Osteoblast (primary cell): ENCODE data around the gene EIF4B. TPM values are rescaled to one million over a fixed set of nuclear protein-coding genes. Genes with fewer than 3 reads are reported as not detected.
"Not testable (repeated sequence)": the region's sequence is repeated elsewhere in the genome, so short reads cannot be mapped to it uniquely, and the experiment has no call there.

Experiments used
- DNase-seq: peaks from one replicate; pipeline ENCODE4 v3.0.0; 2011; ENCODE audit warnings: low spot score, mixed read lengths; ENCODE audit not compliant: insufficient read length; ENCODE audit errors: missing footprints
- H2AFZ ChIP-seq: 2 replicates; pipeline ENCODE4 v1.6.0; 2011; ENCODE audit warnings: mild to moderate bottlenecking, low read length
- H3K27ac ChIP-seq: 2 replicates; pipeline ENCODE4 v1.5.1; 2011; ENCODE audit warnings: mild to moderate bottlenecking, low read depth, low read length, moderate library complexity
- H3K27me3 ChIP-seq: 2 replicates; pipeline ENCODE4 v1.6.0; 2012; ENCODE audit warnings: mild to moderate bottlenecking, control low read depth, inconsistent platforms, low read length, moderate library complexity; ENCODE audit not compliant: insufficient read depth
- H3K36me3 ChIP-seq: 2 replicates; pipeline ENCODE4 v1.5.1; 2011; ENCODE audit warnings: mild to moderate bottlenecking, low read length, control low read depth, moderate library complexity; ENCODE audit not compliant: insufficient read depth
- H3K4me1 ChIP-seq: 2 replicates; pipeline ENCODE4 v1.5.1; 2011; ENCODE audit warnings: mild to moderate bottlenecking, low read length, control low read depth, moderate library complexity; ENCODE audit not compliant: insufficient read depth
- H3K4me2 ChIP-seq: 2 replicates; pipeline ENCODE4 v1.6.0; 2011; ENCODE audit warnings: mild to moderate bottlenecking, low read length; ENCODE audit not compliant: insufficient read depth
- H3K4me3 ChIP-seq: fragments of 200-600 bp; sonication (generic); 3 replicates; pipeline ENCODE4 v1.5.1; 2012; ENCODE audit warnings: mild to moderate bottlenecking, low read length, inconsistent platforms; ENCODE audit not compliant: insufficient read depth
- H3K79me2 ChIP-seq: 2 replicates; pipeline ENCODE4 v1.6.0; 2012; ENCODE audit warnings: mild to moderate bottlenecking, low read length, control low read depth, inconsistent platforms; ENCODE audit not compliant: insufficient read depth
- H3K9me3 ChIP-seq: 2 replicates; pipeline ENCODE4 v1.5.1; 2011; ENCODE audit warnings: low read depth, low read length, control low read depth
- H4K20me1 ChIP-seq: 2 replicates; pipeline ENCODE4 v1.6.0; 2012; ENCODE audit warnings: mild to moderate bottlenecking, low read length, control low read depth; ENCODE audit not compliant: insufficient read depth
- total RNA-seq: library from RNA; depleted of rRNA; stranded (reverse); fragments of >200 nt; gene quantifications from 2 replicates; pipeline ENCODE4 v1.2.3, GENCODE V29; 2012
- TF ChIP-seq, protein P1 (sequence below): IDR thresholded peaks from 2 replicates; pipeline ENCODE4 v1.5.1; 2011; ENCODE audit warnings: mild to moderate bottlenecking, low read depth, low read length, moderate library complexity; ENCODE audit errors: extremely low read depth

Gene EIF4B
- total RNA-seq, 1 donor = 1,332 TPM

GRCh38 chr12:53007343-53007742 is 1.1 kb downstream of the EIF4B start:
- H3K4me1 ChIP-seq = peaks cover 37% of the 10 kb centered on the region
- TF ChIP-seq, protein P1, sequence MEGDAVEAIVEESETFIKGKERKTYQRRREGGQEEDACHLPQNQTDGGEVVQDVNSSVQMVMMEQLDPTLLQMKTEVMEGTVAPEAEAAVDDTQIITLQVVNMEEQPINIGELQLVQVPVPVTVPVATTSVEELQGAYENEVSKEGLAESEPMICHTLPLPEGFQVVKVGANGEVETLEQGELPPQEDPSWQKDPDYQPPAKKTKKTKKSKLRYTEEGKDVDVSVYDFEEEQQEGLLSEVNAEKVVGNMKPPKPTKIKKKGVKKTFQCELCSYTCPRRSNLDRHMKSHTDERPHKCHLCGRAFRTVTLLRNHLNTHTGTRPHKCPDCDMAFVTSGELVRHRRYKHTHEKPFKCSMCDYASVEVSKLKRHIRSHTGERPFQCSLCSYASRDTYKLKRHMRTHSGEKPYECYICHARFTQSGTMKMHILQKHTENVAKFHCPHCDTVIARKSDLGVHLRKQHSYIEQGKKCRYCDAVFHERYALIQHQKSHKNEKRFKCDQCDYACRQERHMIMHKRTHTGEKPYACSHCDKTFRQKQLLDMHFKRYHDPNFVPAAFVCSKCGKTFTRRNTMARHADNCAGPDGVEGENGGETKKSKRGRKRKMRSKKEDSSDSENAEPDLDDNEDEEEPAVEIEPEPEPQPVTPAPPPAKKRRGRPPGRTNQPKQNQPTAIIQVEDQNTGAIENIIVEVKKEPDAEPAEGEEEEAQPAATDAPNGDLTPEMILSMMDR = no peak
- peak; percentile 65 for DNase-seq
- H3K4me2 ChIP-seq = peak overlapping the region; percentile 99
- H3K79me2 ChIP-seq = peaks cover 67% of the 10 kb centered on the region
- peak overlapping the region; percentile 90 for H3K4me3 ChIP-seq
- peaks cover 24% of the 10 kb centered on the region for H3K36me3 ChIP-seq
- no peak overlapping the region for H2AFZ ChIP-seq
- H3K9me3 ChIP-seq = no peaks in the 10 kb centered on the region
- peaks cover 53% of the 10 kb centered on the region for H4K20me1 ChIP-seq
- H3K27me3 ChIP-seq = no peaks in the 10 kb centered on the region
- peak overlapping the region; percentile 90 for H3K27ac ChIP-seq

GRCh38 chr12:53008760-53009159 is 2.5 kb downstream of the EIF4B start:
- peaks cover 37% of the 10 kb centered on the region for H3K4me1 ChIP-seq
- not testable (repeated sequence) for DNase-seq, H2AFZ ChIP-seq, H3K9me3 ChIP-seq, H3K27me3 ChIP-seq, H3K27ac ChIP-seq
- peaks cover 63% of the 10 kb centered on the region for H4K20me1 ChIP-seq
- peaks cover 24% of the 10 kb centered on the region for H3K36me3 ChIP-seq
- H3K79me2 ChIP-seq = peaks cover 82% of the 10 kb centered on the region
- H3K4me2 ChIP-seq = peak overlapping the region; percentile 99
- peak overlapping the region; percentile 90 for H3K4me3 ChIP-seq

GRCh38 chr12:53010955-53011354 is 4.7 kb downstream of the EIF4B start:
- Histone ChIP-seq H4K20me1 (peaks cover 82% of the 10 kb centered on the region), H3K27ac (no peak overlapping the region), H2AFZ (no peak overlapping the region), H3K4me1 (peaks cover 22% of the 10 kb centered on the region), H3K79me2 (peaks cover 98% of the 10 kb centered on the region), H3K36me3 (peaks cover 32% of the 10 kb centered on the region), H3K27me3 (no peaks in the 10 kb centered on the region), H3K4me3 (no peak overlapping the region), H3K9me3 (no peaks in the 10 kb centered on the region), H3K4me2 (no peak overlapping the region)
- TF ChIP-seq, protein P1 = no peak
- no peak for DNase-seq

DNA sequence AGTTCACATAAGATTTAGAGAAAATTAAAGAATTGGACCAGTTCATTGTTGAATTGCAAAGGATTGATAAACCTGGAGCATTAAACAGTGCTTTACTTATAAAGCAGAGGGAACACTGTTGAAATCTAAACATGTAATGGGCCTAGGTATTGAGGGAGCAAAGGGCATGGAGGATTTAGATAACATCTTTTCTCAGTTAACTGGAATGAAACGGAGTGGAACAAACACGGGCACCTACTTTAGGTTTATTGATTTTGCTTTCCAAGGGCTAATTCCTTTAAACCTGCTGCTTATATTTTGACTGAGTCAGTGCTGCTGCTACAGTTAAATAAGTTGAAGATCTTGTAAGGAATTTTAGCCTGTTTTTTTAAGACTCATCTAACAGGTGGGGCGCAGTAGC is 5.6 kb downstream of the EIF4B start:
- TF ChIP-seq, protein P1 = no peak
- no peak for DNase-seq
- Histone ChIP-seq H3K27ac (no peak overlapping the region), H3K79me2 (peaks cover 100% of the 10 kb centered on the region), H3K4me2 (no peak overlapping the region), H3K4me1 (peaks cover 22% of the 10 kb centered on the region), H3K36me3 (peaks cover 40% of the 10 kb centered on the region), H4K20me1 (peaks cover 89% of the 10 kb centered on the region), H3K4me3 (no peak overlapping the region), H3K27me3 (no peaks in the 10 kb centered on the region), H3K9me3 (no peaks in the 10 kb centered on the region), H2AFZ (no peak overlapping the region)

DNA sequence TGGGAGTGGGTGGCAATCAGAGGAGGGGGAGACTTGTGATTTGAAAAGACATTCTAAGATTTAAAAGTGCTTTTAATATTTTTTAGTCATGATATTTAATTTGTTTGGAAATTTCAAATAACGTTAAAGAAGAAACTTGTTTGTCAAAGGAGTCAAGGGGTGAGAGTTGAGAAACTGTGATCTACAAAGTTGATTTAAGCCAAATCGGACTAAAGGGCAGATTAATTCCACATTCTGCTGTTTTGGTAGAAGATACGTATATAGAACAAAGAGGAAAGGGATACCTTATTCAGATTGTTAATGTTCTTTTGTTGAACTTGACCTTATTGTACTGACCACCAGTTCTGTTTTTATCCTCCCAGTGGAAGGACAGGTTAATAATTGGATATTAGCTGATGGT is 6.7 kb downstream of the EIF4B start:
- peaks cover 79% of the 10 kb centered on the region for H4K20me1 ChIP-seq
- DNase-seq = no peak

More for the DNA sequence above, 6.7 kb downstream of the EIF4B start:
- no peak overlapping the region for H3K4me3 ChIP-seq
- peaks cover 49% of the 10 kb centered on the region for H3K36me3 ChIP-seq
- H3K4me2 ChIP-seq = no peak overlapping the region
- H3K4me1 ChIP-seq = peaks cover 12% of the 10 kb centered on the region
- no peaks in the 10 kb centered on the region for H3K27me3 ChIP-seq
- H2AFZ ChIP-seq = no peak overlapping the region
- TF ChIP-seq, protein P1 = no peak
- no peak overlapping the region for H3K27ac ChIP-seq
- H3K9me3 ChIP-seq = no peaks in the 10 kb centered on the region
- H3K79me2 ChIP-seq = peaks cover 100% of the 10 kb centered on the region
